Measurements from ENCODE around the gene RNF115. TPM values are rescaled to one million over a fixed set of nuclear protein-coding genes. Genes with fewer than 3 reads are reported as not detected.

RNF115 gene
- total and polyA plus RNA-seq, 2 of the 4 experiments (the other 2 are of a cell fraction), result 13.5 to 22.9 TPM

DNA sequence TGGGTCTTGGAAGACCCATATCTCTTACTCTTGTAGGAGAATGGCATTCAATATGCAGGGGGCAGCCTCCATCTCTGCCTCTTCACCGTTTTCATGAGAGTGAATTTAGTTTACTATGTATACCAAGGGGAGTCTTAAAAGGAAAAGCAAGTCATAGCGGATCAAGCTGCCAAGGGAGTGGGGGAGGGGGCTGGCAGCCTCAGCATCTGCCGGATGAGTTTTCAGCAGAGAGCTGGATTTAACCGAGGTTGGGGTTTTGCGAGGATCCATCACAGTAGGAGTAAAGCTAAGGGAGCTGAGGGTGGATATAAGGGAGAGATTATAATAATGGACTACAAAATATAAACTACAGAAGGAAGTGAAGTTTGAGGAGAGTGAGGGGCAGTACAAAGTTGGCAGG lies 94.7 kb downstream of the RNF115 start:
- Histone ChIP-seq H3K9me1 (ENCODE audit: insufficient read depth, low read length) (peaks cover 9% of the 10 kb centered on the region), H3K27me3 (ENCODE audit: control insufficient read depth, insufficient read depth, low read length) (no peaks in the 10 kb centered on the region), H3K4ac (ENCODE audit: low read depth, low read length) (no peak overlapping the region), H2BK15ac (ENCODE audit: low read depth, low read length) (no peak overlapping the region), H4K91ac (ENCODE audit: insufficient read depth, low read depth, low read length) (no peak overlapping the region), H2AK5ac (ENCODE audit: low read depth, low read length) (peak overlapping the region; percentile 25; the same call in 1 of the 2 replicates), H3K18ac (ENCODE audit: low read depth, low read length) (peak overlapping the region; percentile 56; the same call in 1 of the 2 replicates), H3K4me1 (ENCODE audit: control insufficient read depth, insufficient read depth, low read length) (peaks cover 10% of the 10 kb centered on the region), H3K27ac (ENCODE audit: insufficient read depth, low read length) (no peak overlapping the region), H3K4me2 (ENCODE audit: low read depth, low read length) (peak overlapping the region; percentile 12; the same call in 1 of the 2 replicates), H2BK120ac (ENCODE audit: low read depth, low read length) (peak overlapping the region; percentile 26; the same call in 1 of the 2 replicates), H4K8ac (ENCODE audit: low read depth in 2 of 2, low read length in 2 of 2) (peak overlapping the region in 1 of 2 experiments; percentile 11; a peak in 1 of 4 replicates), H3K23ac (ENCODE audit: low read depth, low read length) (no peak overlapping the region; the same call in 1 of the 2 replicates), H4K5ac (ENCODE audit: low read depth, low read length) (no peak overlapping the region; the same call in 1 of the 2 replicates), H2BK20ac (ENCODE audit: low read depth, low read length) (0 out of 2 replicates have a peak overlapping the region, but pooled peaks have one; percentile 18), H3K9me3 (ENCODE audit: control insufficient read depth, insufficient read depth, low read length) (no peaks in the 10 kb centered on the region), H3K56ac (ENCODE audit: extremely low read depth, insufficient read depth, low read length) (no peak overlapping the region), H3K79me1 (ENCODE audit: low read depth in 1 of 2, low read length in 2 of 2) (peaks cover 6 to 22% of the 10 kb centered on the region in 2 experiments; a peak in 3 of 4 replicates), H2AK9ac (replicated peaks; ENCODE audit: low read depth, low read length, poor library complexity) (no peak overlapping the region), H3K9ac (ENCODE audit: low read depth, low read length) (no peak overlapping the region), H4K20me1 (ENCODE audit: insufficient read depth, low read length) (no peaks in the 10 kb centered on the region), H3K36me3 (ENCODE audit: control insufficient read depth, insufficient read depth, low read length) (0 out of 2 replicates have a peak, but pooled peaks cover 1% of the 10 kb centered on the region), H2BK5ac (ENCODE audit: low read depth, low read length, poor library complexity, severe bottlenecking) (peak overlapping the region; percentile 52), H2AFZ (replicated peaks; ENCODE audit: low read length, poor library complexity) (no peak overlapping the region), H3K4me3 (ENCODE audit: insufficient read depth, low read depth, low read length) (no peak overlapping the region), H3K14ac (replicated peaks; ENCODE audit: low read depth, low read length) (no peak overlapping the region)
- TF ChIP-seq RAD21 (IDR thresholded peaks at IDR 0.05; ENCODE audit: low read length) (no peak), CHD1 (IDR thresholded peaks at IDR 0.05; ENCODE audit: low read depth, low read length) (no peak), FOS (IDR thresholded peaks at IDR 0.05; ENCODE audit: low read depth, low read length) (no peak), MXI1 (IDR thresholded peaks at IDR 0.05; ENCODE audit: borderline replicate concordance, low read depth, low read length) (no peak), RFX5 (IDR thresholded peaks at IDR 0.05; ENCODE audit: low read depth, low read length) (no peak), POLR2A (IDR thresholded peaks at IDR 0.05; ENCODE audit: low read depth, low read length) (no peak), NFE2L2 (IDR thresholded peaks at IDR 0.05; ENCODE audit: low read depth, low read length) (no peak)
- TF ChIP-seq, protein P1, sequence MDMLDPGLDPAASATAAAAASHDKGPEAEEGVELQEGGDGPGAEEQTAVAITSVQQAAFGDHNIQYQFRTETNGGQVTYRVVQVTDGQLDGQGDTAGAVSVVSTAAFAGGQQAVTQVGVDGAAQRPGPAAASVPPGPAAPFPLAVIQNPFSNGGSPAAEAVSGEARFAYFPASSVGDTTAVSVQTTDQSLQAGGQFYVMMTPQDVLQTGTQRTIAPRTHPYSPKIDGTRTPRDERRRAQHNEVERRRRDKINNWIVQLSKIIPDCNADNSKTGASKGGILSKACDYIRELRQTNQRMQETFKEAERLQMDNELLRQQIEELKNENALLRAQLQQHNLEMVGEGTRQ (IDR thresholded peaks at IDR 0.05; ENCODE audit: low read depth, low read length), result no peak
- TF ChIP-seq, protein P2, sequence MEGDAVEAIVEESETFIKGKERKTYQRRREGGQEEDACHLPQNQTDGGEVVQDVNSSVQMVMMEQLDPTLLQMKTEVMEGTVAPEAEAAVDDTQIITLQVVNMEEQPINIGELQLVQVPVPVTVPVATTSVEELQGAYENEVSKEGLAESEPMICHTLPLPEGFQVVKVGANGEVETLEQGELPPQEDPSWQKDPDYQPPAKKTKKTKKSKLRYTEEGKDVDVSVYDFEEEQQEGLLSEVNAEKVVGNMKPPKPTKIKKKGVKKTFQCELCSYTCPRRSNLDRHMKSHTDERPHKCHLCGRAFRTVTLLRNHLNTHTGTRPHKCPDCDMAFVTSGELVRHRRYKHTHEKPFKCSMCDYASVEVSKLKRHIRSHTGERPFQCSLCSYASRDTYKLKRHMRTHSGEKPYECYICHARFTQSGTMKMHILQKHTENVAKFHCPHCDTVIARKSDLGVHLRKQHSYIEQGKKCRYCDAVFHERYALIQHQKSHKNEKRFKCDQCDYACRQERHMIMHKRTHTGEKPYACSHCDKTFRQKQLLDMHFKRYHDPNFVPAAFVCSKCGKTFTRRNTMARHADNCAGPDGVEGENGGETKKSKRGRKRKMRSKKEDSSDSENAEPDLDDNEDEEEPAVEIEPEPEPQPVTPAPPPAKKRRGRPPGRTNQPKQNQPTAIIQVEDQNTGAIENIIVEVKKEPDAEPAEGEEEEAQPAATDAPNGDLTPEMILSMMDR (conservative IDR thresholded peaks at IDR 0.05; ENCODE audit: low read depth, low read length), result no peak
- POLR2A ChIA-PET (ENCODE audit: unreplicated experiment), result no interaction called here
- dilution Hi-C loops (cut with HindIII; ENCODE audit: low sequenced_read_pairs, unreplicated experiment) (no loop called here), in situ Hi-C loops (cut with MboI; ENCODE audit: low sequenced_read_pairs) (no loop called here), intact Hi-C loops (cut with micrococcal nuclease) (loop anchor here (10.0 kb wide), 1 partner anchor 96 kb away; the partner anchor contains the start of genes POLR3C and RNF115)
- DNase-seq (no peak), ATAC-seq (ENCODE audit: low read depth) (no peak)
- WGBS, 2 experiments (ENCODE audit: extremely low coverage in 2 of 2, insufficient read length in 1 of 2), result no CpG with 5 or more reads among the region's 5 CpGs
- CTCF ChIA-PET, result interaction anchor here (0.7 kb wide), 1 partner anchor 9 kb away, joined by 3 read pairs; no protein-coding TSS in a partner anchor
- BruUV-seq (replicated peaks), result no TSS peak

Data from IMR-90 (cell line).